ENCODE data around the gene AP2B1. TPM values are rescaled to one million over a fixed set of nuclear protein-coding genes. Genes with fewer than 3 reads are reported as not detected.

AP2B1 gene
- total RNA-seq, 1 experiment from 2014 or later, result 217 TPM

- no peak for DNase-seq
- H3K27me3 Mint-ChIP-seq (ENCODE audit: low read depth), result peaks cover 40% of the 10 kb centered on the region
- Histone ChIP-seq H2BK20ac (ENCODE audit: low read depth, low read length, poor library complexity, severe bottlenecking) (no peak overlapping the region), H4K20me1 (ENCODE audit: control insufficient read depth, insufficient read depth, insufficient read length) (no peaks in the 10 kb centered on the region), H3K23ac (ENCODE audit: insufficient read length, low read depth, low read length) (no peak overlapping the region), H2BK5ac (ENCODE audit: insufficient read length, low read length) (no peak overlapping the region), H3K79me2 (ENCODE audit: insufficient read depth, low read length) (no peaks in the 10 kb centered on the region), H2BK15ac (ENCODE audit: low read depth, low read length) (no peak overlapping the region), H3K4me2 (ENCODE audit: insufficient read depth, insufficient read length, low read length) (no peak overlapping the region), H3K79me1 (ENCODE audit: insufficient read depth, low read depth, low read length, poor library complexity, severe bottlenecking) (no peaks in the 10 kb centered on the region), H3K4me1 (ENCODE audit: insufficient read depth, low read length) (no peaks in the 10 kb centered on the region), H4K91ac (ENCODE audit: insufficient read length, low read depth, low read length) (no peak overlapping the region), H3K27me3 (ENCODE audit: insufficient read depth, low read length) (peaks cover 7% of the 10 kb centered on the region; the same call in 1 of the 2 replicates), H3K56ac (ENCODE audit: insufficient read length, low read depth, low read length) (no peak overlapping the region), H3K14ac (ENCODE audit: insufficient read depth, low read length) (no peak overlapping the region), H3K9me3 (ENCODE audit: control insufficient read depth, low read depth, low read length) (no peaks in the 10 kb centered on the region), H3K4ac (ENCODE audit: low read depth, low read length) (no peak overlapping the region), H3K23me2 (ENCODE audit: insufficient read length, low read depth, low read length, poor library complexity, severe bottlenecking) (no peaks in the 10 kb centered on the region), H3K27ac (ENCODE audit: insufficient read length, low read depth, low read length) (no peak overlapping the region), H2AK5ac (ENCODE audit: insufficient read length, low read length) (no peak overlapping the region), H2BK120ac (ENCODE audit: low read depth, low read length, poor library complexity, severe bottlenecking) (no peak overlapping the region), H4K8ac (replicated peaks; ENCODE audit: insufficient read length, low read depth, low read length) (no peak overlapping the region), H3T11ph (ENCODE audit: low read length) (no peak overlapping the region), H2AFZ (ENCODE audit: low read length) (no peak overlapping the region), H3K18ac (ENCODE audit: insufficient read length, low read depth, low read length) (no peak overlapping the region), H4K5ac (ENCODE audit: insufficient read length, low read depth, low read length) (no peak overlapping the region), H2BK12ac (ENCODE audit: insufficient read length, low read depth, low read length) (no peak overlapping the region), H3K9ac (ENCODE audit: extremely low read depth, insufficient read length, low read length) (no peak overlapping the region)
- H3K27ac Mint-ChIP-seq, result no peak overlapping the region
- WGBS (ENCODE audit: extremely low coverage, insufficient read length, low lambda C conversion rate), result no CpG with 5 or more reads among the region's 4 CpGs
- no peak overlapping the region for H3K4me3 Mint-ChIP-seq
- no peaks in the 10 kb centered on the region; a peak in 1 of 5 replicates for H3K9me3 Mint-ChIP-seq
- H3K36me3 Mint-ChIP-seq (ENCODE audit: insufficient read depth in 1 of 3, low read depth in 3 of 3), result no peaks in the 10 kb centered on the region
- peaks cover 21 to 33% of the 10 kb centered on the region in 2 experiments for H3K4me1 Mint-ChIP-seq
- no peak for TF ChIP-seq CTCF (conservative IDR thresholded peaks at IDR 0.05)
Observed at GRCh38 chr17:35748341-35748841, 161.3 kb downstream of the AP2B1 start.

All from H9 (cell line).